GM10266 (cell line): Measurements from ENCODE around the gene UBXN11.
A peak's percentile ranks its signal among the peaks of the same experiment; 100 is the strongest.

ENCODE experiments used
- DNase-seq: peaks from one replicate; pipeline ENCODE4 v3.0.0; 2012; ENCODE audit errors: extremely low spot score
- TF ChIP-seq, protein P1 (sequence below): IDR thresholded peaks from 2 replicates; pipeline ENCODE4 v1.5.1; 2012; ENCODE audit warnings: mild to moderate bottlenecking, low read depth; ENCODE audit not compliant: control insufficient read depth, insufficient read depth; ENCODE audit errors: missing control alignments

Gene UBXN11

DNA sequence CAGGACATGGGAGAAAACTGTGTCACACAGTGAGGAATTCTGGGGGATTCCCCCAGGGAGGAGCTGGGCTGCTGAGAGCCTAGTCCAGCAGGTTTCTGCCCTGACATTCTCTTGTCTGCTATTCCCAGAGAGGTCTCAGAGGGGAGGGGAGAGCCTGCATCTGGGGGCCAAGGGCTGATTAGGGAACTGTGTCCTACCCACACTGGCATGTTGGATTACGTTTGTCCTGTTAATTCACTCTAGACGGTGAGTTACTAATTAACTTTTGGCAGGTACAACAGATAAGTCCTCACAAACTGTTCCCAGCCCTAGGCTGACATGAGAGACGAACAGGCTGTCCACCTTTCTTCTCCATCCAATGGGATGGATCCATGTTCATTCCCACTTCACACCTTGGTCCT lies 29.2 kb downstream of the UBXN11 start:
- TF ChIP-seq, protein P1, sequence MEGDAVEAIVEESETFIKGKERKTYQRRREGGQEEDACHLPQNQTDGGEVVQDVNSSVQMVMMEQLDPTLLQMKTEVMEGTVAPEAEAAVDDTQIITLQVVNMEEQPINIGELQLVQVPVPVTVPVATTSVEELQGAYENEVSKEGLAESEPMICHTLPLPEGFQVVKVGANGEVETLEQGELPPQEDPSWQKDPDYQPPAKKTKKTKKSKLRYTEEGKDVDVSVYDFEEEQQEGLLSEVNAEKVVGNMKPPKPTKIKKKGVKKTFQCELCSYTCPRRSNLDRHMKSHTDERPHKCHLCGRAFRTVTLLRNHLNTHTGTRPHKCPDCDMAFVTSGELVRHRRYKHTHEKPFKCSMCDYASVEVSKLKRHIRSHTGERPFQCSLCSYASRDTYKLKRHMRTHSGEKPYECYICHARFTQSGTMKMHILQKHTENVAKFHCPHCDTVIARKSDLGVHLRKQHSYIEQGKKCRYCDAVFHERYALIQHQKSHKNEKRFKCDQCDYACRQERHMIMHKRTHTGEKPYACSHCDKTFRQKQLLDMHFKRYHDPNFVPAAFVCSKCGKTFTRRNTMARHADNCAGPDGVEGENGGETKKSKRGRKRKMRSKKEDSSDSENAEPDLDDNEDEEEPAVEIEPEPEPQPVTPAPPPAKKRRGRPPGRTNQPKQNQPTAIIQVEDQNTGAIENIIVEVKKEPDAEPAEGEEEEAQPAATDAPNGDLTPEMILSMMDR = no peak
- DNase-seq = no peak

DNA sequence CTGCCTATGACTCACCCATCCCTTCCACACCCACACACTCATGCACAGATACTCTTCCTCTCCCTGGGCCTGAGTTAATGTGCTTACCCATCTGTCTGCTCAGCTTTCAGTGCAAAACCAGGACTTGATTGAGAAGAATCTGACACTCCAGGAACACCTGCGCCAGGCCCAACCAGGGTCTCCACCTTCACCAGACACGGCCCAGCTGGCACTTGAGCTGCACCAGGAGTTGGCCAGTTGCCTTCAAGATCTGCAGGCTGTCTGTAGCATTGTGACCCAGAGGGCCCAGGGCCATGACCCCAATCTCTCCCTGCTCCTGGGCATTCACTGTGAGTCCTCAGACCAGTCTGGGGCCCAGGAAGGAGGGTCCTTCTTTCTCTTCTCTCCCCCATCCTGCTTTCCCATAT lies 30.0 kb downstream of the UBXN11 start:
- DNase-seq = peak; percentile 26
- TF ChIP-seq, protein P1 = no peak

DNA sequence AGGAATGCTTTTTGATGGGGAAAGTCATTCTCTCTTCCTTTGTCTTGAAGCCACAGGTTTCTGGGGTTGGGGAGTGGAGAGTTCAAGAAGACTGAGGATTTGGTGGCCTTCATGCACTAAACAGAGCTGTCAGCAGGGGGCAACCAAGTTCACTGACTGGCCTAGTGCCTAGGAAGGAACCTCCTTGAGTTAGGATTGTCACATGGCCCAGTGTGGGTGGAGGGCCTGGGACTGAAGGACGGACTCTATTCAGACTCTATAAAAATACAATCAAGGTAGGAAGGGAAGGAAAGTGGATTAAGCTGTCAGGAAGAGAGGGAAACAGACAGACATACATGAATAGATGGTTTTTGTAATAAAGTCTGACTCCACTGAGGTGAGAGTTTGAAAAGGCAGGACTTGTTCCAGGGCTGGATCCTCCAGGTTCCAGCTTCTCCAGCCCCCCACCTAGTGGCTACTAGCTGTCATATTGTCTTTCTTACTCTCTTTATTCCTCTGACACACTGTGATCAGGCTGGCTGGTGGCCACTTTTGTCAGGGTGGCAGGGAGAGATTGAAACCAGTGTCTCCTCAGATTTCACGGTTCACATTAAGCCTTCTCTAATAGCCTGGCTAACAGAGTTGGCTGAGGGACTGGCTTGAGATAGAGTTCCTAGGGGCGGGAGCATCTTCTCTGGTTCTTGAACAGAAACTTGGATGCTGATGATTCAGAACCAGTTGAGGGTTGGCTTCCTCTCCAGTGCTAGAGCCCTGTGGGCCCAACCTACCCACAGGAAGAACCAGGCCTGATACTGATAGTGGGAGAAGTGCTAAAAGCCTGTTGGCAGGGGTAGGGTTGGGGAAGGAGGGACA lies 30.6 kb downstream of the UBXN11 start:
- TF ChIP-seq, protein P1 = peak; percentile 86
- DNase-seq = peak; percentile 82

DNA sequence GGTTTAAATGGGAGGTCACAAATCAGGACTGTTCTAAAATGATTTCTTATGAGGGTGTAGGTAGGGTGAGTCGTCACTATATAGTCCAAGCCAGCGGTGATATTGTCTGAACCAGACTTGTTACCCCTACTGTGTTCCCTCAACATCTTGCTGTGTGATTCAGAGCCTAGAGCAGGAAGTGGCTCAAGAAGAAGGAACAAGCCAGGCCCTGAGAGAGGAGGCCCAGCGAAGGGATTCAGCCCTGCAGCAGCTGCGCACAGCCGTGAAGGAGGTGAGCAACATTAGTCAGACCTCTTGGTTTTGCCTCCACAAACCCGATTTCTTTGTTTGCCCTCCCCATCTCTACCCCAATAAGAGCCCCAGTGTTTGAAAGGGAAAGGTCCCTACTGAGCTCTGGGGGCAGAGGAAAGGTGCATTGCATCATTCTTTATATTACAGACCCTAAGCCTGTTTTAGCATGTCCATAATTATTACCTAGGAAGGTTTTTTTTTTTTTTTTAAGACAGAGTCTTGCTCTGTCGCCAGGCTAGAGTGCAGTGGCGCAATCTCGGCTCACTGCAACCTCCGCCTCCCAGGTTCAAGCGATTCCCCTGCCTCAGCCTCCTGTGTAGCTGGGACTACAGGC lies 31.5 kb downstream of the UBXN11 start:
- DNase-seq = no peak
- TF ChIP-seq, protein P1 = no peak

DNA sequence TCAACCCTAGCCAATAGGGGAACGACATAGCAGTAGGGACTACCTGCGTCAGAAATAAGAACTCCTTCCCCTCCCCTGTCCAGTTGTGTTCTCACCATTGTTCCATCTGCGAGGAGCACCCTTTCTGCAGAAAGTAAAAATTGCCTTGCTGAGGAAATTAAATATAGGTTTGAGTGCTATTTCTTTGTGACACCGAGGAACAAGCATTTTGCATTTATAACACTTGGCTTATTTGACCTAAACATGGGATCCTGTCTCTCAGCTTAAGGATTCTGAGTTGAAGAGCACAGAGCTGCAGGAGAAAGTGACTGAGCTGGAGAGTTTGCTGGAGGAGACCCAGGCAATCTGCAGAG lies 37.3 kb downstream of the UBXN11 start:
- no peak for DNase-seq
- TF ChIP-seq, protein P1 = no peak

DNA sequence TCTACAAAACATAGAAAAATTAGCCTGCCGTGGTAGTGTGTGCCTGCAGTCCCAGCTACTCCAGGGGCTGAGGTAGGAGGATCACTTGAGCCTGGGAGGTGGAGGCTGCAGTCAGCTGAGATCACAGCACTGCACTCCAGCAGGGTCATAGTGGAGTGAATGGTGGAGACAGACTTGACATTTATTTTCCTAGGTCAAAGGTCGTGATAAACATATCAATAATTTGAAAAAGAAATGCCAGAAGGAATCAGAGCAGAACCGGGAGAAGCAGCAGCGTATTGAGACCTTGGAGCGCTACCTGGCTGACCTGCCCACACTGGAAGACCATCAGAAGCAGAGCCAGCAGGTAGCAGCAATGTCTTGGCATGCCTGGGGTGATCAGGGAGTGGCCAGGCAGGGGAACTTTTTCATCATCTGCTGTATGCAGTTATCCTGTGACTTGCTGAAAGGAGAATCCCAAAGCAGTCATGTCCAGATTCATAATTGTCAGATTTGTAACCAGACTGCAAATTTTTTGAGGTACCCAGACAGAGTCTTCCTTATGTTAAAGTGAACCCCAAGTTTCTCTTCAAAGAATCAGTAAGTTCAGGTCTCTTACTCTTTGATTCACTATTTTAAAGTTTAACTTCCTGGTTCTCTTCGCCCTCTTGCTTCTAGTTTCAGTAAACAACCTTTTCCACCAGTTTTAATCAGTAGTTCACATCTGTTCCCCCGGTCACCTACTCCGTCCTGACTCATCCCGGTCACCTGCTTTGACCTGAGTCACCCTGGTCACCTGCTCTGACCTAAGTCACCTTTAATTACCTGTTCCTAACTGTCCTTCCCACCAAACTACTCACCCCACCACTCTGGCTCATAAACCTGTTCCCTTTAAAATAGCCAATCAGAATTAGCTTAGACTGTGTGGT lies 37.9 kb downstream of the UBXN11 start:
- TF ChIP-seq, protein P1 = no peak

More for the DNA sequence above, 37.9 kb downstream of the UBXN11 start:
- no peak for DNase-seq
